ENCODE results near the gene VGLL4. TPM values are rescaled to one million over a fixed set of nuclear protein-coding genes. Genes with fewer than 3 reads are reported as not detected.

The VGLL4 gene
- polyA plus RNA-seq, 3 donors, result 8.5 to 13.2 (median 10.0) TPM

GRCh38 chr3:11583235-11583634 is 60.5 kb downstream of the VGLL4 start:
- Mint-ChIP-seq H3K9me3 (no peaks in the 10 kb centered on the region), H3K36me3 (peaks cover 18 to 38% of the 10 kb centered on the region in 2 donors), H3K4me1 (peaks cover 30% of the 10 kb centered on the region), H3K4me3 (no peak overlapping the region), H3K27ac (no peak overlapping the region), H3K27me3 (ENCODE audit: low read depth in 3 of 3) (no peaks in the 10 kb centered on the region)
- no peak overlapping the region for H2AFZ ChIP-seq (ENCODE audit: insufficient read depth, low read depth, low read length, poor library complexity, severe bottlenecking)
- H3K4me3 ChIP-seq (replicated peaks in 1 of 3; ENCODE audit: low read depth in 2 of 3, low read length in 3 of 3), result no peak overlapping the region
- H3K79me2 ChIP-seq (ENCODE audit: insufficient read depth, low read length), result peaks cover 92% of the 10 kb centered on the region
- H3K9ac ChIP-seq (ENCODE audit: insufficient read depth, low read length, poor library complexity, severe bottlenecking), result no peak overlapping the region
- DNase-seq, result no peak
- no peaks in the 10 kb centered on the region for H3K27me3 ChIP-seq (ENCODE audit: control insufficient read depth in 2 of 2, insufficient read depth in 2 of 2, low read length in 2 of 2)
- H4K20me1 ChIP-seq (ENCODE audit: insufficient read depth, low read length), result peaks cover 80% of the 10 kb centered on the region
- intact Hi-C loops (cut with micrococcal nuclease), result no loop called here
- H3K27ac ChIP-seq (ENCODE audit: low read depth in 1 of 2, low read length in 2 of 2), result no peak overlapping the region
- no peak overlapping the region for H3K4me2 ChIP-seq (replicated peaks; ENCODE audit: extremely low read depth, low read length, poor library complexity, severe bottlenecking)
- H3K4me1 ChIP-seq (ENCODE audit: control insufficient read depth in 1 of 2, insufficient read depth in 2 of 2, low read length in 2 of 2), result peaks cover 14 to 16% of the 10 kb centered on the region in 2 donors
- TF ChIP-seq CTCF (IDR thresholded peaks at IDR 0.05), result no peak
- peaks cover 4 to 33% of the 10 kb centered on the region in 2 donors for H3K36me3 ChIP-seq (replicated peaks in 1 of 2; ENCODE audit: control insufficient read depth in 1 of 2, insufficient read depth in 2 of 2, low read length in 2 of 2)
- H3K9me3 ChIP-seq (replicated peaks in 1 of 2; ENCODE audit: control insufficient read depth in 1 of 2, insufficient read depth in 1 of 2, low read length in 2 of 2), result no peaks in the 10 kb centered on the region

- Histone ChIP-seq H4K20me1 (ENCODE audit: insufficient read depth, low read length) (peaks cover 80% of the 10 kb centered on the region), H3K27me3 (ENCODE audit: control insufficient read depth in 2 of 2, insufficient read depth in 2 of 2, low read length in 2 of 2) (no peaks in the 10 kb centered on the region), H3K4me3 (replicated peaks in 1 of 3; ENCODE audit: low read depth in 2 of 3, low read length in 3 of 3) (peak overlapping the region in 1 of 3 experiments; percentile 28), H2AFZ (ENCODE audit: insufficient read depth, low read depth, low read length, poor library complexity, severe bottlenecking) (no peak overlapping the region), H3K9me3 (replicated peaks in 1 of 2; ENCODE audit: control insufficient read depth in 1 of 2, insufficient read depth in 1 of 2, low read length in 2 of 2) (no peaks in the 10 kb centered on the region), H3K4me1 (ENCODE audit: control insufficient read depth in 1 of 2, insufficient read depth in 2 of 2, low read length in 2 of 2) (peaks cover 14 to 16% of the 10 kb centered on the region in 2 donors), H3K9ac (ENCODE audit: insufficient read depth, low read length, poor library complexity, severe bottlenecking) (no peak overlapping the region), H3K79me2 (ENCODE audit: insufficient read depth, low read length) (peaks cover 94% of the 10 kb centered on the region), H3K36me3 (replicated peaks in 1 of 2; ENCODE audit: control insufficient read depth in 1 of 2, insufficient read depth in 2 of 2, low read length in 2 of 2) (peaks cover 0 to 25% of the 10 kb centered on the region in 2 donors), H3K27ac (ENCODE audit: low read depth in 1 of 2, low read length in 2 of 2) (peak overlapping the region in 1 of 2 donors; percentile 34), H3K4me2 (replicated peaks; ENCODE audit: extremely low read depth, low read length, poor library complexity, severe bottlenecking) (peak overlapping the region; percentile 47)
- intact Hi-C loops (cut with micrococcal nuclease), result no loop called here
- no peak for TF ChIP-seq CTCF (IDR thresholded peaks at IDR 0.05)
- Mint-ChIP-seq H3K4me3 (peak overlapping the region; percentile 59 to 76), H3K27me3 (ENCODE audit: low read depth in 3 of 3) (no peaks in the 10 kb centered on the region), H3K36me3 (peaks cover 13 to 32% of the 10 kb centered on the region in 2 donors), H3K27ac (peak overlapping the region in 4 of 7 donors; percentile 25 to 61 (median 47)), H3K9me3 (no peaks in the 10 kb centered on the region), H3K4me1 (peaks cover 30% of the 10 kb centered on the region)
- 10% methylated on average over 2 of the region's 13 CpGs for WGBS (ENCODE audit: insufficient coverage)
- no peak for DNase-seq
These were observed 61.3 kb downstream of the VGLL4 start for GRCh38 chr3:11582191-11582968.
